Measurements from ENCODE around the gene RNF187. TPM values are rescaled to one million over a fixed set of nuclear protein-coding genes. Genes with fewer than 3 reads are reported as not detected.
A peak's percentile ranks its signal among the peaks of the same experiment; 100 is the strongest.

The RNF187 gene
- total RNA-seq (10 to 100 TPM; 67.4 to 73.4 TPM), polyA plus RNA-seq (10 to 100 TPM; 15.3 to 46.4 TPM)

DNA sequence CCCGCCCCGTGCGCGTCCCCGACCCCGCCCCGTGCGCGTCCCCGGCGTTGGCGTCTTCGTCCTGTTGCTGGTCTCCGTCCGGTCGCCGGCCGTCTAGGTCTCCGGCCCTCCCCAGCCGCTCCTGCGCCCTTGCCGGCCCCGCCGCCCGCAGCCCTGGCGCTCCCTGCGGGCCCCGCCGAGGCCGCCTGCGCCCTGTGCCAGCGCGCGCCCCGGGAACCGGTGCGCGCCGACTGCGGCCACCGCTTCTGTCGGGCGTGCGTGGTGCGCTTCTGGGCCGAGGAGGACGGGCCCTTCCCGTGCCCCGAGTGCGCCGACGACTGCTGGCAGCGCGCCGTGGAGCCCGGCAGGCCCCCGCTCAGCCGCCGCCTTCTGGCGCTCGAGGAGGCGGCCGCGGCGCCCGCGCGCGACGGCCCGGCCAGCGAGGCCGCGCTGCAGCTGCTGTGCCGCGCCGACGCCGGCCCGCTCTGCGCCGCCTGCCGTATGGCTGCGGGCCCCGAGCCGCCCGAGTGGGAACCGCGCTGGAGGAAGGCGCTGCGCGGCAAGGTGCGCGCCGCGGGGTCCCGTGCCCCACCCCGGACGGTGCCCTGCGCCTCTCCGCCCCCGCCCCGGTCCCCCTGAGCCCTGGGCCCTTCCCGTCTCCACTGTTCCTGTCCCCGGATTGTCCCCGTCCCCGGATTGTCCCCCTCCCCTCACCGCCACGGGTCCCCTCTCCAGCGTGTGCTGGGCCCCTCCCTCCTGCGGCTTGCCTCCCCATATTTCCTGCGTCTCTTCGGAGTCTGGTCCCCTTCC lies at the start of gene RNF187:
TSS of gene RNF187 (plus strand) at position 47 of the 789 bp plus-strand sequence.
- Mint-ChIP-seq H3K27ac (peak within 1 kb of the TSS; percentile 99 to 100 (median 100)), H3K27me3 (no peaks in the 10 kb centered on the region)
- intact Hi-C loops (cut with micrococcal nuclease): loop anchor here (1.0 to 2.0 kb wide), 5 partner anchors 23 to 323 kb away; partner anchors contain the start of genes IBA57 and TRIM11

DNA sequence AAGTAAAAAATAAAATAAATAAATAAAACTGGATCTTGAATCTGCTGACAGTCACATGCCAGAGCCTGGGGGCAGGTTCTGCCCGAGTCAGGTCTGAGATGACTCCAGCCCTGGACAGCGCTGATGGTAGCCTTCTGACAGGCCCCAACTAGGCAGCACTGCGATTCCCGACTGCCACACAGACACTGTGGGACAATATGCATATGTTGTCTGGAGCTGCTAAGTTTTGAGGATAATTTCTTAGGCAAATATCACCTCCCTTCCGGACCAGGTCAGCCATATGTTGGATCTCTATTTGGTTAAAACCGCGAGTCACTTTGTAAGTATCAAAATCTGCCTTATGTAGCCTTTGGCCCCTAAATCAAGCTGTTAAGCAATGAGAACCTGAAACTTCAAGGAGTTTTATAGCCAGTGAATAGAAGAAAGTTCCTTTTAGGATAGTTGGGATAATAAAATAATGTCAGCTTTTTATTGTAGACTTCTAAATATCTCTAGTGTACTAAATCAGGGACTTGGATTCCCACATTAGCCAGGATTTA lies 49.7 kb upstream of the RNF187 start:
- CTCF ChIA-PET (ENCODE audit: partially characterized antibody): interaction anchor here (0.6 kb wide), 1 partner anchor 17 kb away, joined by 3 read pairs; no protein-coding TSS in a partner anchor
- H3K27ac Mint-ChIP-seq: no peak overlapping the region
- peaks cover 1 to 7% (median 3%) of the 10 kb centered on the region in 4 donors for H3K4me1 Mint-ChIP-seq
- H3K9me3 ChIP-seq (ENCODE audit: control insufficient read depth in 1 of 2, low read length in 2 of 2): no peaks in the 10 kb centered on the region
- no peak overlapping the region for H3K4me3 Mint-ChIP-seq
- no peak for DNase-seq
- H3K36me3 Mint-ChIP-seq: no peaks in the 10 kb centered on the region
- POLR2A ChIA-PET (ENCODE audit: partially characterized antibody): no interaction called here
- no peaks in the 10 kb centered on the region for H3K9me3 Mint-ChIP-seq
- no peak overlapping the region for H3K4me3 ChIP-seq (ENCODE audit: low read length in 2 of 2)
- H3K27me3 ChIP-seq (ENCODE audit: insufficient read depth, low read length): no peaks in the 10 kb centered on the region
- peaks cover 10% of the 10 kb centered on the region for H3K4me1 ChIP-seq (ENCODE audit: insufficient read depth, low read length)
- H3K36me3 ChIP-seq (ENCODE audit: insufficient read depth, low read length): no peaks in the 10 kb centered on the region
- no peak overlapping the region for H3K27ac ChIP-seq (ENCODE audit: low read depth, low read length)
- intact Hi-C loops (cut with micrococcal nuclease): no loop called here
- H3K27me3 Mint-ChIP-seq: peaks cover 31 to 37% of the 10 kb centered on the region in 2 donors

More for the DNA sequence above, at the start of gene RNF187:
- peaks cover 0 to 7% (median 0%) of the 10 kb centered on the region in 8 donors for H3K9me3 Mint-ChIP-seq
- peaks cover 19 to 40% of the 10 kb centered on the region in 2 donors for H3K36me3 Mint-ChIP-seq
- peak in 4 of 5 donors; percentile 72 to 84 (median 78) for DNase-seq
- ChIA-PET CTCF (ENCODE audit: partially characterized antibody) (interaction anchor here (0.7 to 2.1 kb wide), 9 partner anchors 11 to 81 kb away, joined by 3 to 27 read pairs (median 6); partner anchors contain the start of gene TRIM11), POLR2A (ENCODE audit: partially characterized antibody) (interaction anchor here (0.8 to 4.5 kb wide), 18 partner anchors 8 to 570 kb away, joined by 3 to 92 read pairs (median 6); partner anchors contain the start of genes ARF1, GUK1, IBA57 and MRPL55)
- peaks cover 12 to 48% (median 33%) of the 10 kb centered on the region in 4 donors for H3K4me1 Mint-ChIP-seq
- Histone ChIP-seq H3K4me3 (ENCODE audit: low read length in 2 of 2) (peak within 1 kb of the TSS; percentile 89 to 100), H3K27me3 (ENCODE audit: insufficient read depth, low read length) (no peaks in the 10 kb centered on the region), H3K27ac (ENCODE audit: low read depth, low read length) (peak within 1 kb of the TSS; percentile 99), H3K36me3 (ENCODE audit: insufficient read depth, low read length) (peaks cover 17% of the 10 kb centered on the region), H3K4me1 (ENCODE audit: insufficient read depth, low read length) (peaks cover 32% of the 10 kb centered on the region), H3K9me3 (ENCODE audit: control insufficient read depth in 1 of 2, low read length in 2 of 2) (no peaks in the 10 kb centered on the region)
- H3K4me3 Mint-ChIP-seq: peak within 1 kb of the TSS; percentile 88 to 98 (median 94)

GRCh38 chr1:228438266-228438665 lies 48.9 kb upstream of the RNF187 start:
- CTCF ChIA-PET (ENCODE audit: partially characterized antibody): interaction anchor here (0.6 kb wide), 1 partner anchor 16 kb away, joined by 3 read pairs; no protein-coding TSS in a partner anchor
- no peak for DNase-seq
- H3K36me3 Mint-ChIP-seq: no peaks in the 10 kb centered on the region
- H3K4me3 Mint-ChIP-seq: no peak overlapping the region
- intact Hi-C loops (cut with micrococcal nuclease): no loop called here
- peaks cover 35% of the 10 kb centered on the region in 2 donors for H3K27me3 Mint-ChIP-seq
- H3K9me3 ChIP-seq (ENCODE audit: control insufficient read depth in 1 of 2, low read length in 2 of 2): no peaks in the 10 kb centered on the region
- no peak overlapping the region for H3K27ac Mint-ChIP-seq
- H3K27me3 ChIP-seq (ENCODE audit: insufficient read depth, low read length): no peaks in the 10 kb centered on the region
- no peaks in the 10 kb centered on the region for H3K9me3 Mint-ChIP-seq
- H3K4me3 ChIP-seq (ENCODE audit: low read length in 2 of 2): no peak overlapping the region
- no peaks in the 10 kb centered on the region for H3K36me3 ChIP-seq (ENCODE audit: insufficient read depth, low read length)
- no peak overlapping the region for H3K27ac ChIP-seq (ENCODE audit: low read depth, low read length)
- POLR2A ChIA-PET (ENCODE audit: partially characterized antibody): no interaction called here
- H3K4me1 ChIP-seq (ENCODE audit: insufficient read depth, low read length): peaks cover 10% of the 10 kb centered on the region
- H3K4me1 Mint-ChIP-seq: peaks cover 1 to 7% (median 3%) of the 10 kb centered on the region in 4 donors

DNA sequence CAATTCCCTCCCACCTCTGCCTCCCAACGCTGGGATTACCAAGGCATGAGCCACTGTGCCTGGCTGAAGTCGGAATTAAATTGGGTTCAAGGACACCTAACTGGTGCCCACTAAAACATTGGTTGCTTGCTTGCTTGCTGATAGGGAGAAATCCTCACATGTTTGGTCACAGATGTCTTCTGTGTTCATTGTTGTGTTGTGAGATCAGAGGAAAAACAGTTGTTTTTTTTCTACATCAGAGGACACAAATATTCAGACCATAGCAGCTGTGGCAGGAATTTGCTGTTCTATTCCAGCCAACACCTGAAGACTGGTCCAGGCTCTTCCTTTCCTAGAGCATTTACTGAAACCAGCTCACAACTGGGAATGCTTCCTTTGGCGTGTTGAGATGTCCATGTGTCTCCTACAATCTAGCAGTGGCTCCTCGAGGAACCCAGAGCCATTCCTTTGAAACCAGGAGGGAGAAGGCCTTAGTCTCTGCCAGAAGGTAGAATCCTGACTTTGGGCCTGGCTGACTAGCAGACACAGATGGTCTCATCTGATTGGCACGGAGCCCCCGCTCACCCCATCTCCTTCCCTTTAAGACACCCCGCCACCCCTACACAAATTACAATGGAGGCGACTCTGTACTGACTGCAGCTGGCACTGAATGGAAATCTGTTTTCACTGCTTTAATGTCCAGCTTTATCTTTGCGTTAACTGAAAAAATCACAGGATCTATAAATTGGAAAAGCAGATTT lies 46.3 kb upstream of the RNF187 start:
- Mint-ChIP-seq H3K4me1 (peaks cover 8 to 18% (median 11%) of the 10 kb centered on the region in 4 donors), H3K9me3 (no peaks in the 10 kb centered on the region), H3K27me3 (peaks cover 44 to 50% of the 10 kb centered on the region in 2 donors), H3K4me3 (no peak overlapping the region), H3K27ac (peak overlapping the region in 1 of 7 donors; percentile 57), H3K36me3 (no peaks in the 10 kb centered on the region)
- intact Hi-C loops (cut with micrococcal nuclease): no loop called here
- ChIA-PET CTCF (ENCODE audit: partially characterized antibody) (no interaction called here), POLR2A (ENCODE audit: partially characterized antibody) (no interaction called here)
- Histone ChIP-seq H3K4me1 (ENCODE audit: insufficient read depth, low read length) (peaks cover 18% of the 10 kb centered on the region), H3K4me3 (ENCODE audit: low read length in 2 of 2) (no peak overlapping the region), H3K36me3 (ENCODE audit: insufficient read depth, low read length) (no peaks in the 10 kb centered on the region), H3K27me3 (ENCODE audit: insufficient read depth, low read length) (peaks cover 12% of the 10 kb centered on the region), H3K9me3 (ENCODE audit: control insufficient read depth in 1 of 2, low read length in 2 of 2) (no peaks in the 10 kb centered on the region), H3K27ac (ENCODE audit: low read depth, low read length) (no peak overlapping the region)
- no peak for DNase-seq

DNA sequence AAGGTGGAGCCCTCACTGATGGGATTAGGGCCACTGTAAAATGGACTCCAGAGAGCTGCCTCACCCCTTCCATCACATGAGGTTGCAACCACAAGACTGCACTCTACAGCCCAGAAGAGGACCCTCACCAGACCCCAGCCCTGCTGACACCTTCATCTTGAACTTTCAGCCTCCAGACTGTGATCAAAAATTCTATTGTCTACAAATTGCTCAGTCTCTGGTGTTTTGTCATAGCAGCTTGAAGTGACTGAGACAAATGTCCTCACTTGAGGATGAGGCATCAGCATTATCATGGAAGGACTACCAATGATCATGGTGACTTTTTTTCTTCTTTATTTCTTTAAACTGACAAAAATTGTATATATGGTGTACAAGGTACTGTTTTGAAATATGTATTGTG lies 43.8 kb upstream of the RNF187 start:
- H3K4me1 Mint-ChIP-seq: peaks cover 8 to 27% (median 16%) of the 10 kb centered on the region in 4 donors
- CTCF ChIA-PET (ENCODE audit: partially characterized antibody): no interaction called here

GRCh38 chr1:228445490-228445842 lies 41.7 kb upstream of the RNF187 start:
- peaks cover 17% of the 10 kb centered on the region for H3K27me3 ChIP-seq (ENCODE audit: insufficient read depth, low read length)
- intact Hi-C loops (cut with micrococcal nuclease): no loop called here
- H3K4me1 ChIP-seq (ENCODE audit: insufficient read depth, low read length): peaks cover 12% of the 10 kb centered on the region
- H3K27me3 Mint-ChIP-seq: peaks cover 36 to 46% of the 10 kb centered on the region in 2 donors
- peaks cover 5 to 21% (median 14%) of the 10 kb centered on the region in 4 donors for H3K4me1 Mint-ChIP-seq
- ChIA-PET CTCF (ENCODE audit: partially characterized antibody) (no interaction called here), POLR2A (ENCODE audit: partially characterized antibody) (interaction anchor here (1.5 kb wide), 1 partner anchor 40 kb away, joined by 4 read pairs; no protein-coding TSS in a partner anchor)
- no peaks in the 10 kb centered on the region for H3K9me3 ChIP-seq (ENCODE audit: control insufficient read depth in 1 of 2, low read length in 2 of 2)
- H3K27ac Mint-ChIP-seq: peak overlapping the region in 1 of 7 donors; percentile 2
- H3K36me3 Mint-ChIP-seq: no peaks in the 10 kb centered on the region
- no peaks in the 10 kb centered on the region for H3K9me3 Mint-ChIP-seq
- no peaks in the 10 kb centered on the region for H3K36me3 ChIP-seq (ENCODE audit: insufficient read depth, low read length)
- peak overlapping the region in 1 of 2 donors; percentile 49 for H3K4me3 ChIP-seq (ENCODE audit: low read length in 2 of 2)
- no peak overlapping the region for H3K27ac ChIP-seq (ENCODE audit: low read depth, low read length)
- peak in 1 of 5 donors; percentile 2 for DNase-seq
- peak overlapping the region; percentile 77 to 89 (median 82) for H3K4me3 Mint-ChIP-seq

More for the DNA sequence above, 43.8 kb upstream of the RNF187 start:
- Histone ChIP-seq H3K27ac (ENCODE audit: low read depth, low read length) (no peak overlapping the region), H3K9me3 (ENCODE audit: control insufficient read depth in 1 of 2, low read length in 2 of 2) (no peaks in the 10 kb centered on the region), H3K27me3 (ENCODE audit: insufficient read depth, low read length) (peaks cover 17% of the 10 kb centered on the region), H3K36me3 (ENCODE audit: insufficient read depth, low read length) (no peaks in the 10 kb centered on the region), H3K4me1 (ENCODE audit: insufficient read depth, low read length) (peaks cover 15% of the 10 kb centered on the region), H3K4me3 (ENCODE audit: low read length in 2 of 2) (no peak overlapping the region)
- Mint-ChIP-seq H3K9me3 (no peaks in the 10 kb centered on the region), H3K4me3 (no peak overlapping the region), H3K27me3 (peaks cover 42 to 53% of the 10 kb centered on the region in 2 donors), H3K36me3 (no peaks in the 10 kb centered on the region), H3K27ac (no peak overlapping the region)
- no peak for DNase-seq
- POLR2A ChIA-PET (ENCODE audit: partially characterized antibody): no interaction called here
- intact Hi-C loops (cut with micrococcal nuclease): no loop called here

All from CD4-positive, alpha-beta memory T cell (primary cell).